Trophoblast cell (in vitro differentiated cells and primary cell): ENCODE measurements around the gene KNSTRN.

Experiments
- DNase-seq, 2 donors: peaks; one replicate each; pipeline ENCODE4 v3.0.0-alpha.2; 2016
- H2AFZ ChIP-seq: 2 replicates; pipeline ENCODE4 v1.6.1; 2013; ENCODE audit warnings: low read length, moderate library complexity, mild to moderate bottlenecking; ENCODE audit not compliant: insufficient read depth, poor library complexity
- H2AK5ac ChIP-seq: 2 replicates; pipeline ENCODE4 v1.6.1; 2013; ENCODE audit warnings: mild to moderate bottlenecking, low read length
- H2BK120ac ChIP-seq: 2 replicates; pipeline ENCODE4 v1.6.1; 2013; ENCODE audit warnings: low read length, mild to moderate bottlenecking, moderate library complexity; ENCODE audit not compliant: insufficient read depth, poor library complexity
- H2BK12ac ChIP-seq: 2 replicates; pipeline ENCODE4 v1.6.1; 2013; ENCODE audit warnings: mild to moderate bottlenecking, low read length, moderate library complexity
- H2BK5ac ChIP-seq: 2 replicates; pipeline ENCODE4 v1.6.1; 2013; ENCODE audit warnings: low read length, low read depth, moderate library complexity, mild to moderate bottlenecking; ENCODE audit not compliant: poor library complexity
- H3K14ac ChIP-seq: 2 replicates; pipeline ENCODE4 v1.6.1; 2013; ENCODE audit warnings: mild to moderate bottlenecking, low read length
- H3K18ac ChIP-seq: 2 replicates; pipeline ENCODE4 v1.6.1; 2013; ENCODE audit warnings: mild to moderate bottlenecking, low read length
- H3K23ac ChIP-seq: 2 replicates; pipeline ENCODE4 v1.6.1; 2013; ENCODE audit warnings: low read length
- H3K27ac ChIP-seq: 2 replicates; pipeline ENCODE4 v1.5.1; 2013; ENCODE audit warnings: low read depth, mild to moderate bottlenecking, inconsistent platforms, low read length, moderate library complexity
- H3K27me3 ChIP-seq: 2 replicates; pipeline ENCODE4 v1.6.1; 2013; ENCODE audit warnings: inconsistent platforms, mild to moderate bottlenecking, low read length, moderate library complexity; ENCODE audit not compliant: insufficient read depth
- H3K36me3 ChIP-seq, 2 experiments: 1 replicate in 1 of 2; 2 replicates in 1 of 2; pipeline ENCODE4 v1.6.1; 2013; ENCODE audit warnings: low read length in 2 of 2, mild to moderate bottlenecking in 2 of 2, moderate library complexity in 1 of 2; ENCODE audit not compliant: insufficient read depth in 2 of 2, control insufficient read depth in 1 of 2
- H3K4ac ChIP-seq: 2 replicates; pipeline ENCODE4 v1.6.1; 2013; ENCODE audit warnings: low read depth, mild to moderate bottlenecking, low read length, moderate library complexity
- H3K4me1 ChIP-seq, 2 experiments: 1 replicate in 1 of 2; 2 replicates in 1 of 2; pipeline ENCODE4 v1.6.1; 2013; ENCODE audit warnings: low read length in 2 of 2, mild to moderate bottlenecking in 2 of 2, moderate library complexity in 1 of 2; ENCODE audit not compliant: insufficient read depth in 2 of 2, control insufficient read depth in 1 of 2
- H3K4me2 ChIP-seq: 2 replicates; pipeline ENCODE4 v1.6.1; 2013; ENCODE audit warnings: inconsistent platforms, mild to moderate bottlenecking, low read length, moderate library complexity
- H3K4me3 ChIP-seq: 2 replicates; pipeline ENCODE4 v1.5.1; 2013; ENCODE audit warnings: mild to moderate bottlenecking, low read depth, low read length, inconsistent platforms
- H3K79me1 ChIP-seq: one replicate; pipeline ENCODE4 v1.6.1; 2013; ENCODE audit warnings: low read length
- H3K79me2 ChIP-seq: 2 replicates; pipeline ENCODE4 v1.6.1; 2013; ENCODE audit warnings: low read length, mild to moderate bottlenecking; ENCODE audit not compliant: control insufficient read depth, insufficient read depth, poor library complexity
- H3K9ac ChIP-seq: 2 replicates; pipeline ENCODE4 v1.6.1; 2013; ENCODE audit warnings: mild to moderate bottlenecking, low read length
- H3K9me3 ChIP-seq: 2 replicates; pipeline ENCODE4 v1.6.1; 2013; ENCODE audit warnings: low read depth, mild to moderate bottlenecking, control low read depth, inconsistent platforms, low read length; ENCODE audit not compliant: insufficient read depth
- H4K12ac ChIP-seq: 2 replicates; pipeline ENCODE4 v1.6.1; 2013; ENCODE audit warnings: low read depth, mild to moderate bottlenecking, low read length, moderate library complexity
- H4K8ac ChIP-seq: 2 replicates; pipeline ENCODE4 v1.6.1; 2013; ENCODE audit warnings: low read depth, mild to moderate bottlenecking, low read length, moderate library complexity
- H4K91ac ChIP-seq: one replicate; pipeline ENCODE4 v1.6.1; 2013; ENCODE audit warnings: low read depth, mild to moderate bottlenecking, low read length, moderate library complexity
- WGBS: extraction: QIAGEN DNeasy Blood & Tissue Kit; methylation state at CpG from one replicate; pipeline ENCODE4 v1.1.7; 2013; ENCODE audit warnings: missing lambda C conversion rate; ENCODE audit not compliant: insufficient read length, insufficient coverage; ENCODE audit errors: extremely low coverage; 5-methylcytosine and 5-hydroxymethylcytosine counted together

KNSTRN gene

DNA sequence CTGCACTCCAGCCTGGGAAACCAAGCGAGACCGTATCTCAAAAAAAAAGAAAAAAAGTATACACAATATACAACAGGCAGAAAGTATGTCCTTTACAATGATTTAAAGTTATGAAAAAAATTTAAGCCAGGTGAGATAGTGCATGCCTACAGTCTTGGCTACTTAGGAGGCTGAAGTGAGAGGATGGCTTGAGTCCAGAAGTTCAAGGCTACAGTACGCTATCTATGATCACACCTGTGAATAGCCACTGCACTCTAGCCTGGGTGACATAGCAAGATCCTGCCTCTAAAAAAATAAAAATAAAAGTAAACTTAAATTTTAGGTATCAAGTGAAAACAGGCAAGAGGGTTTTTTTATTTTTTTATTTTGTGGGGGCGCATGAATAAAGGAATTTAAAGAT lies 3.1 kb upstream of the KNSTRN start:
- Histone ChIP-seq H3K4me1 (peaks cover 0 to 5% of the 10 kb centered on the region in 2 experiments), H3K79me1 (peaks cover 6% of the 10 kb centered on the region), H3K27ac (no peak overlapping the region), H3K4me3 (no peak overlapping the region), H2BK12ac (no peak overlapping the region), H3K18ac (no peak overlapping the region), H2BK5ac (no peak overlapping the region), H3K27me3 (no peaks in the 10 kb centered on the region), H2AFZ (no peak overlapping the region), H3K36me3 (no peaks in the 10 kb centered on the region), H3K23ac (no peak overlapping the region), H3K14ac (no peak overlapping the region), H2AK5ac (no peak overlapping the region), H4K91ac (no peak overlapping the region), H4K8ac (no peak overlapping the region), H3K9ac (no peak overlapping the region), H3K4ac (no peak overlapping the region), H3K9me3 (no peaks in the 10 kb centered on the region), H3K4me2 (no peak overlapping the region), H3K79me2 (peaks cover 5% of the 10 kb centered on the region), H2BK120ac (no peak overlapping the region), H4K12ac (no peak overlapping the region)
- 100% methylated on average over 1 of the region's 4 CpGs for WGBS
- peak; percentile 18 to 66 for DNase-seq

DNA sequence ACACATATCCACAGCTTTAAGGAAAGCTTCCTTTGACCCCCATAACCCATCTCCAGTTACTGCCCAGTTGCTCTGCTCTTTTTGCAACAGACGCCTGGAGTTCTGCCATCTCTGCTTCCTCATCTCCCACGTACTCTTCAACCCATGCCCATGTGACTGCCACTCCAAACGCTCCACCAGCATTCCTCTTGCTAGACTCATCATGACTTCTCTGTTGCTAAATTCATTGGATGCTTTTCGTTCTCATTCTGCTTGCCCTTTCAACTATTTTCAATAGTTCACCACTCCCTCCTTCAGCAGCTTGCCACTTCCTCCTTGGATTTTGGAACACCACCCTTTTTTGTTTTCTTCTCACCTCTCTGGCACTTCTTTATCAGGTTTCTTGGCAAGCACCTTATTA lies 2.7 kb upstream of the KNSTRN start:
- H3K79me1 ChIP-seq, result peaks cover 6% of the 10 kb centered on the region
- H4K12ac ChIP-seq, result no peak overlapping the region
- no peaks in the 10 kb centered on the region for H3K36me3 ChIP-seq
- H3K4me1 ChIP-seq, result peaks cover 0 to 5% of the 10 kb centered on the region in 2 experiments
- no peak overlapping the region for H2AFZ ChIP-seq
- no peak overlapping the region for H2AK5ac ChIP-seq
- no peak overlapping the region for H2BK5ac ChIP-seq
- no peak overlapping the region for H4K8ac ChIP-seq
- H3K4me2 ChIP-seq, result no peak overlapping the region
- no peak overlapping the region for H4K91ac ChIP-seq
- H3K9me3 ChIP-seq, result no peaks in the 10 kb centered on the region
- no peak overlapping the region for H3K14ac ChIP-seq
- no CpG with 5 or more reads among the region's 4 CpGs for WGBS
- no peak overlapping the region for H3K9ac ChIP-seq
- DNase-seq, result peak; percentile 72 to 91
- no peak overlapping the region for H3K4ac ChIP-seq
- no peaks in the 10 kb centered on the region for H3K27me3 ChIP-seq
- H3K23ac ChIP-seq, result no peak overlapping the region
- no peak overlapping the region for H2BK120ac ChIP-seq
- H3K18ac ChIP-seq, result no peak overlapping the region
- peaks cover 5% of the 10 kb centered on the region for H3K79me2 ChIP-seq
- H2BK12ac ChIP-seq, result no peak overlapping the region
- H3K4me3 ChIP-seq, result no peak overlapping the region
- no peak overlapping the region for H3K27ac ChIP-seq

DNA sequence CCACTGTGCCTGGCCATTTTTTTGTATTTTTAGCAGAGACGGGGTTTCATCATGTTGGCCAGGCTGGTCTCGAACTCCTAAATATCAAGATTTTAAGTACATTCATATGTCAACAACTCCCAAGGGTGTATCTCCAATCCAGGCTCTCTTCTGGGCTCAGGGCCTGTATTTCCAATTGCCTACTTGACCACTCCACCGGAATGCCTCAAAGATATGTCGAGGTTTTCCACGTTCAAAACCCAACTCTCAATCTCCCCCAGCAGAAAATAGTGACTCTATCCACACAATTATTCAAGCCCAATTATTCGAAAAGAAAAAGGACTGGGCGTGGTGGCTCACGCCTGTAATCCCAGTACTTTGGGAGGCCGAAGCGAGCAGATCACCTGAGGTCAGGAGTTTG lies 1.9 kb upstream of the KNSTRN start:
- Histone ChIP-seq H3K23ac (no peak overlapping the region), H3K4me1 (peaks cover 0 to 5% of the 10 kb centered on the region in 2 experiments), H2BK12ac (no peak overlapping the region), H3K9ac (no peak overlapping the region), H3K9me3 (no peaks in the 10 kb centered on the region), H3K27me3 (no peaks in the 10 kb centered on the region), H4K12ac (no peak overlapping the region), H3K4me2 (no peak overlapping the region), H3K79me2 (peaks cover 5% of the 10 kb centered on the region), H2AK5ac (no peak overlapping the region), H2AFZ (no peak overlapping the region), H3K79me1 (peaks cover 6% of the 10 kb centered on the region), H3K27ac (no peak overlapping the region), H3K14ac (no peak overlapping the region), H3K18ac (no peak overlapping the region), H2BK120ac (no peak overlapping the region), H3K4me3 (no peak overlapping the region), H2BK5ac (no peak overlapping the region), H4K8ac (no peak overlapping the region), H3K36me3 (no peaks in the 10 kb centered on the region), H3K4ac (no peak overlapping the region), H4K91ac (no peak overlapping the region)
- no CpG with 5 or more reads among the region's 10 CpGs for WGBS
- DNase-seq, result no peak

DNA sequence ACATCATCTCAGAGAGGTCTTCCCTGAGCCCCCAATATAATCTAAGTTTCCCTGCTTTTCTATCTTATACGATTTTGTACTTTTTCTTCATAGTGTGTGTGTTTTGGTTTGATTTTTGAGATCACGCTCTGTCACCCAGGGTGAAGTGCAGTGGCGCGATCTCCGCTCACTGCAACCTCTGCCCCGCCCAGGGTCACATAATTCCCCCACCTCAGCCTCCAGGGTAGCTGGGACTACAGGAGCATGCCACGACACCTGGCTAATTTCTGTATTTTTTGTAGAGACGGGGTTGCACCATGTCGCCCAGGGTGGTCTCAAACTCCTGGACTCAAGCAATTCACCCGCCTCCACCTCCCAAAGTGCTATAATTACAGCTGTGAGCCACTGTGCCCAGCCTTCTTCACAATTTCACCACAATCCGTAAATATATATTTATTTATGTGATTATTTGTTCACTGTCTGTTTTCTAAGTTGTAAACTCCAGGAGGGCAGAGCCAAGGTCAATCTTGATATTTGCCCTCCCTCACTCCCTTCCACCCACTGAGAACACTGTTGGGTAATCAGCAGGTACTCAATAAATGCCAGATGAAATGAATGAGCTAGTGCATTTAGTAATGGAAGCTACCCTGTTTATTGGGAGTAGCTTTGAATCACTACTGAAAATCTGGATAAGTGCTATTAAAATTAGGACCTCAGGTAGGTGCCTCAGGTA lies 547 bp upstream of the KNSTRN start:
- no peak overlapping the region for H3K9ac ChIP-seq
- H3K4me2 ChIP-seq, result peak overlapping the region; percentile 55
- peaks cover 0 to 5% of the 10 kb centered on the region in 2 experiments for H3K4me1 ChIP-seq
- H3K27me3 ChIP-seq, result no peaks in the 10 kb centered on the region
- no peak overlapping the region for H4K91ac ChIP-seq
- H4K12ac ChIP-seq, result no peak overlapping the region
- H3K79me2 ChIP-seq, result peaks cover 5% of the 10 kb centered on the region
- peak overlapping the region; percentile 90 for H4K8ac ChIP-seq
- peaks cover 6% of the 10 kb centered on the region for H3K79me1 ChIP-seq
- H3K27ac ChIP-seq, result no peak overlapping the region
- H3K18ac ChIP-seq, result no peak overlapping the region
- peaks cover 5 to 9% of the 10 kb centered on the region in 2 experiments for H3K36me3 ChIP-seq
- no peak overlapping the region for H3K23ac ChIP-seq
- peaks cover 2% of the 10 kb centered on the region for H3K9me3 ChIP-seq
- H2AFZ ChIP-seq, result no peak overlapping the region
- no peak for DNase-seq
- no peak overlapping the region for H3K4ac ChIP-seq
- H3K4me3 ChIP-seq, result no peak overlapping the region
- H3K14ac ChIP-seq, result no peak overlapping the region
- WGBS, result no CpG with 5 or more reads among the region's 11 CpGs
- no peak overlapping the region for H2BK5ac ChIP-seq
- no peak overlapping the region for H2BK12ac ChIP-seq
- H2BK120ac ChIP-seq, result no peak overlapping the region
- no peak overlapping the region for H2AK5ac ChIP-seq
